Measurements from ENCODE around the gene RBM10. TPM values are rescaled to one million over a fixed set of nuclear protein-coding genes. Genes with fewer than 3 reads are reported as not detected.

Gene RBM10
- total RNA-seq, 4 donors from 2014 or later, result 25.3 to 38.4 (median 29.8) TPM

DNA sequence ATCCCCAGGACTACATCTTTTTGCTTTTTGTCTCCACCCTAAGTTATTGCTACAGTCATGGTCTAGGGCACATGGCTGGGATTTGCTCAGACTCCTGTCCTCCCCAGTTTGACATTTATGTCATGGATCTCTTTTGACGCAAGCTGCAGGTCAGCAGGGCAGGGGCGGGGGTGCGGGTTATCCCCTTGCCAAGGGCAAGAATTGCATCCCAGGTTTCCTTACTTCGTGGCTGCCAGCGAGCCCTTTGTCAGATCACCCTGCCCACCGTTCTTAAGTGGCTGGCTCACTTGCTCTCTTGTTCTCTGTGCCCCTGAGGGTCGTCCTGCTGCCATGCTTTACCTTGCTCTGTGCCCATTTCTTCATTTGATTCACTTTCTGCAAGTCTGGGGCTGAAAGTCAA, 27.5 kb downstream of the RBM10 start:
- Histone ChIP-seq H3K9me3 (no peaks in the 10 kb centered on the region), H3K27me3 (no peaks in the 10 kb centered on the region), H3K36me3 (peaks cover 13 to 87% (median 78%) of the 10 kb centered on the region in 4 donors), H3K4me3 (no peak overlapping the region), H3K27ac (replicated peaks in 1 of 4) (no peak overlapping the region), H3K4me1 (peaks cover 6 to 13% (median 10%) of the 10 kb centered on the region in 4 donors)
- WGBS, result 83% methylated on average over 7 of the region's 7 CpGs
- no peak for TF ChIP-seq POLR2A (IDR thresholded peaks at IDR 0.05; ENCODE audit: low read depth)
- DNase-seq (ENCODE audit: extremely low spot score), result no peak
- intact Hi-C loops (cut with DNase I), result no loop called here

DNA sequence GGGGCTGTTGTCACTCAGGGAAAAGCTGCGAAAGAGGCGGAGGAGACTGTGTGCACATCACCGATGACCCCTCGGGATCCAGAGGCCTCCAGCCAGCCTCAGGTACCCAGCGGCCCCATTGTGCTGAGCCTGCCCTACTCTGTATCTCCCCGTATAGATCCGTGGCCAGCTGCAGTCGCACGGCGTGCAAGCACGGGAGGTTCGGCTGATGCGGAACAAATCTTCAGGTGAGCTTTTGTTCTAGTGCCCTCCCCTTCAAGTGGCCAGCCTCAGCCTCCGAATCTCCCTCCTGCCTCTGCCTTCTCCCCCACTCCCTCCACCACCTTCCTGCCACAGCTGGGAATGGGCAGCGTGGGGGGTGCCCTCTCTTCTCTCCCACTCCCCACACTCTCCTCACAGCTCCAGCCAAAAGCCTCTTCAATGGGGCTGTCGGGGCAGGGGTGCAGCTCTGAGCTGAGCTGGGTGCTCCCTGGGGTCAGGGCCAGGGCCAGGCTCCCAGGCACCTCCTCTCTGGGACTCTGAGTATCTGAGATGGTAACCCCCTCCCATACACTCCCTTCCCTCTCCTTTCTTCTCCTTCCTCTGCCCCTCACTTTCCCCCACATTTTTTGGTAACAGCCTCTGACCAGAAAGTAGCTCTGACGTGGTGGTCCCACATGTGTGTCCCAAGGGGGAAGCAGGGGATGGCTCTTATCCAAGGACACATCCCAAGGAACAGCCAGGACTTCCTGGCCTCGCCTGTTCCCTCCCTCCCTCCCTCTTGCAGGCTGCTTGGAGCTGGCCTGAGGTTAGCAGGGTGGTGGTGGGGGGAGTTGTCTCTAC, 28.2 kb downstream of the RBM10 start:
- DNase-seq (ENCODE audit: extremely low spot score), result no peak
- peaks cover 13 to 93% (median 85%) of the 10 kb centered on the region in 4 donors for H3K36me3 ChIP-seq
- TF ChIP-seq, protein P1, sequence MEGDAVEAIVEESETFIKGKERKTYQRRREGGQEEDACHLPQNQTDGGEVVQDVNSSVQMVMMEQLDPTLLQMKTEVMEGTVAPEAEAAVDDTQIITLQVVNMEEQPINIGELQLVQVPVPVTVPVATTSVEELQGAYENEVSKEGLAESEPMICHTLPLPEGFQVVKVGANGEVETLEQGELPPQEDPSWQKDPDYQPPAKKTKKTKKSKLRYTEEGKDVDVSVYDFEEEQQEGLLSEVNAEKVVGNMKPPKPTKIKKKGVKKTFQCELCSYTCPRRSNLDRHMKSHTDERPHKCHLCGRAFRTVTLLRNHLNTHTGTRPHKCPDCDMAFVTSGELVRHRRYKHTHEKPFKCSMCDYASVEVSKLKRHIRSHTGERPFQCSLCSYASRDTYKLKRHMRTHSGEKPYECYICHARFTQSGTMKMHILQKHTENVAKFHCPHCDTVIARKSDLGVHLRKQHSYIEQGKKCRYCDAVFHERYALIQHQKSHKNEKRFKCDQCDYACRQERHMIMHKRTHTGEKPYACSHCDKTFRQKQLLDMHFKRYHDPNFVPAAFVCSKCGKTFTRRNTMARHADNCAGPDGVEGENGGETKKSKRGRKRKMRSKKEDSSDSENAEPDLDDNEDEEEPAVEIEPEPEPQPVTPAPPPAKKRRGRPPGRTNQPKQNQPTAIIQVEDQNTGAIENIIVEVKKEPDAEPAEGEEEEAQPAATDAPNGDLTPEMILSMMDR (IDR thresholded peaks at IDR 0.05), result no peak
- TF ChIP-seq POLR2AphosphoS5 (IDR thresholded peaks at IDR 0.05), result no peak
- H3K4me3 ChIP-seq, result no peak overlapping the region
- H3K4me1 ChIP-seq, result peaks cover 6 to 13% (median 11%) of the 10 kb centered on the region in 4 donors
- H3K27me3 ChIP-seq, result no peaks in the 10 kb centered on the region
- no peaks in the 10 kb centered on the region for H3K9me3 ChIP-seq
- 75% methylated on average over 14 of the region's 18 CpGs for WGBS
- H3K27ac ChIP-seq (replicated peaks in 1 of 4), result no peak overlapping the region
- intact Hi-C loops (cut with DNase I), result no loop called here

DNA sequence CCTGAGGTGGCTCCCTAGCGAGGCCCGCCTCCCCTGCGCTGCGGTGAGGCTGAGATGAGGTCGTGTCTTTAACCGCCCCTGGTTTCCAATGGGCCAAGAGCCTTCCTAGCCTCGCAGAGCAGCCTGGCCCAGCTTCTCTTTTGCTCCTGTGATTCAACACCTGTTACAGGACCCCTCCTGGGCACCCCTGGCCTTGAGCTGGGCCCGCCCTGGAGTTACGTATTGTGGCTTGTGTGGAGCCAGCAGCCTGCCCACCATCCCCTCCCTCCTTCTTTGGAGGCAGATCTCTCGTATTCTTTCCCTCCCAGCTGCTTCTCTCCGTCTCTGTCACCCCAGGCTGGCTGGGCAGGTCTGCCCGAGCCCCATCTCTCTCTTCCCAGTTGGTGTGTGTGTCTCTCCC, 29.4 kb downstream of the RBM10 start:
- TF ChIP-seq, protein P1 (IDR thresholded peaks at IDR 0.05), result no peak
- no peak for TF ChIP-seq POLR2A (IDR thresholded peaks at IDR 0.05; ENCODE audit: low read depth)
- no peak for TF ChIP-seq POLR2AphosphoS5 (IDR thresholded peaks at IDR 0.05)
- TF ChIP-seq EP300 (IDR thresholded peaks at IDR 0.05), result no peak
- Histone ChIP-seq H3K4me3 (no peak overlapping the region), H3K27me3 (no peaks in the 10 kb centered on the region), H3K27ac (replicated peaks in 1 of 4) (no peak overlapping the region), H3K4me1 (peaks cover 6 to 23% (median 20%) of the 10 kb centered on the region in 4 donors), H3K36me3 (peaks cover 11 to 100% (median 92%) of the 10 kb centered on the region in 4 donors), H3K9me3 (no peaks in the 10 kb centered on the region)
- no peak for DNase-seq (ENCODE audit: extremely low spot score)
- intact Hi-C loops (cut with DNase I), result no loop called here
- WGBS, result 78% methylated on average over 12 of the region's 12 CpGs

DNA sequence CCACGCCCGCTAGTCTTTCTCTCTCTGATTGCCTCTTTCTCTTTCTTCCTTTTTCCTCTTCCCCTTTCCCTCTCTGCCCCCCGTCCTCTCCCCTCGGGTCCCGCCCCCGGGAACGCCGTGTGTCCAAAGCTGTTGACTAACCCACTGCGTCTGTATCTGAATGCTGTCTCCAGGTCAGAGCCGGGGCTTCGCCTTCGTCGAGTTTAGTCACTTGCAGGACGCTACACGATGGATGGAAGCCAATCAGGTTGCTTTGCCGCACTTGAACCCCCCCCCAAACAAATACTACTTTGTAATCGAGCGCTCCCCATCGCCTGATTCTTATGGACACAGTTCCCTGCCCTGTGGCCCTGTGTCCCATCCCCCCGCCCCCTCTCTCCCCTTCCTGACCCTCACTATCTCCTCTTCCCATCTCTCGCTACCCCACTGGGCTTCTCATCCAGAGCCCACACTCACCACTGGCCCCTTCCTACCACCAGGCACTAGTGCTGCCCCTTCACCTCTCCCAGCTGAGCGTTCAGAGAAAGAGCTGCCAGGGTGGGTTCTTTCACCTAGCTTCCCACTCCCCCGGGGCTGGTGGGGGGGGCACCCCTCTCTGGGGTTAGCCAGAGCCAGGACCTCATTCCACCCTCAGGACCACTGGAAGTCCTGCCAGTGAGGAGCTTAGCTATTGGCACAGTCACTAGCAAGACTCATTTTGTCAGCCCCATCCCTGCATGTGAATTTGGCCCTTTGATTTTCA, 30.0 kb downstream of the RBM10 start:
- Histone ChIP-seq H3K36me3 (peaks cover 8 to 100% (median 91%) of the 10 kb centered on the region in 4 donors), H3K4me3 (no peak overlapping the region), H3K4me1 (peaks cover 7 to 25% (median 20%) of the 10 kb centered on the region in 4 donors), H3K27ac (replicated peaks in 1 of 4) (no peak overlapping the region), H3K27me3 (no peaks in the 10 kb centered on the region), H3K9me3 (no peaks in the 10 kb centered on the region)
- TF ChIP-seq EP300 (IDR thresholded peaks at IDR 0.05), result no peak
- TF ChIP-seq, protein P1 (IDR thresholded peaks at IDR 0.05), result no peak
- TF ChIP-seq POLR2A (IDR thresholded peaks at IDR 0.05; ENCODE audit: low read depth), result no peak
- no peak for TF ChIP-seq POLR2AphosphoS5 (IDR thresholded peaks at IDR 0.05)
- intact Hi-C loops (cut with DNase I), result no loop called here
- no peak for DNase-seq (ENCODE audit: extremely low spot score)
- 83% methylated on average over 23 of the region's 23 CpGs for WGBS

DNA sequence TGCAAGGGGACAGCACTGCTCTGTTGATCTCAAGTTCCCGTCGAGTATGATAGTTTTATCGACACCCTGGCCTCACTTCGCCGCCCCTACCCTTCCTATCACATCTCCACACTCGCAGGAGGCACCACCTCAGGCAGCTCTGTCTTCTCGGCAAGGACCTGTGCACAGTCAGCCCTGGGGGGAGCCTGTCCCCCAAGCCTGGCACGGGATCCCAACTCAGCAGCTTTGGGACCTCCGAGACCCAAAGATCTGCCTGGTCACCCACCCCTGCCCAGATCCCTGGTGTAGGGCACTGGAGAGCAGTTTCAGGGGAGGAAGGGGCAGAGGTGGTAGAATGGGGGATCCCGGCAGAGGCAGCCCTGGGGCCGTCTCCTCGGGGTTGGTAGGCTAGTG, 30.6 kb downstream of the RBM10 start:
- intact Hi-C loops (cut with DNase I), result no loop called here
- no peak for DNase-seq (ENCODE audit: extremely low spot score)
- Histone ChIP-seq H3K27ac (replicated peaks in 1 of 4) (no peak overlapping the region), H3K36me3 (peaks cover 13 to 100% (median 95%) of the 10 kb centered on the region in 4 donors), H3K4me1 (peaks cover 4 to 19% (median 15%) of the 10 kb centered on the region in 4 donors), H3K27me3 (no peaks in the 10 kb centered on the region), H3K4me3 (no peak overlapping the region), H3K9me3 (no peaks in the 10 kb centered on the region)
- WGBS, result 76% methylated on average over 9 of the region's 12 CpGs
- TF ChIP-seq POLR2AphosphoS5 (IDR thresholded peaks at IDR 0.05), result no peak
- TF ChIP-seq, protein P1 (IDR thresholded peaks at IDR 0.05), result no peak
- TF ChIP-seq EP300 (IDR thresholded peaks at IDR 0.05), result no peak
- TF ChIP-seq POLR2A (IDR thresholded peaks at IDR 0.05; ENCODE audit: low read depth), result no peak
